Activated CD4-positive, alpha-beta T cell treated with anti-CD3 and anti-CD28 coated beads for 24 hours (primary cell): ENCODE results near the gene TMF1.

ENCODE experiments used
- DNase-seq, 2 donors: peaks; one replicate each; pipeline ENCODE4 v3.0.0-alpha.2; 2020; ENCODE audit warnings: low read depth in 2 of 2

The TMF1 gene

DNA sequence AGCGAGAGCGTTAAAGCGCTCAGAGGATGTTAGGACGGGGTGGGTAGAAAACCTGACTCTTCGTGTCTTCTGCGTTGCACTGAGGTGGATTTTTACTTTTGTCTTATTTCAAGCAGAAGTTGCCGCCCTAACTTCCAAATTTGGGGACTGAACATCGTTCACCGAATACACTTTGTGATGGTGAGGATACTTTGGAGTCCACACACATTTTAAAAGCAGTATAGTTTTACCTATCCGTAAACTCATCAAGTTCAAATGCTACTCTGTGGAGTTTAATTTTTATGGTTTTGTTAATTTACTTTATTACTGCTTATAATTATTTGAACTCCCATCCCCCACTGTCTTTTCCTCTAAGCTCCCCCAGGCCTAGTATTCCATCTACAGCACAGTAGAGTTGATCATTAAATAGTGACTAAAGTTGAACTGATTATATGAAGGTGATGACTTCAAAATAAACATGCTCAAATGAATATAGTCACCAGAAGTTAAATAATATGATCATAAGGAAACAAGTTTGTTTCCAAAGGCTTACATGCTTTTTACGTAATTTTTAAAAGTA lies 38.0 kb downstream of the TMF1 start:
- no peak for DNase-seq

DNA sequence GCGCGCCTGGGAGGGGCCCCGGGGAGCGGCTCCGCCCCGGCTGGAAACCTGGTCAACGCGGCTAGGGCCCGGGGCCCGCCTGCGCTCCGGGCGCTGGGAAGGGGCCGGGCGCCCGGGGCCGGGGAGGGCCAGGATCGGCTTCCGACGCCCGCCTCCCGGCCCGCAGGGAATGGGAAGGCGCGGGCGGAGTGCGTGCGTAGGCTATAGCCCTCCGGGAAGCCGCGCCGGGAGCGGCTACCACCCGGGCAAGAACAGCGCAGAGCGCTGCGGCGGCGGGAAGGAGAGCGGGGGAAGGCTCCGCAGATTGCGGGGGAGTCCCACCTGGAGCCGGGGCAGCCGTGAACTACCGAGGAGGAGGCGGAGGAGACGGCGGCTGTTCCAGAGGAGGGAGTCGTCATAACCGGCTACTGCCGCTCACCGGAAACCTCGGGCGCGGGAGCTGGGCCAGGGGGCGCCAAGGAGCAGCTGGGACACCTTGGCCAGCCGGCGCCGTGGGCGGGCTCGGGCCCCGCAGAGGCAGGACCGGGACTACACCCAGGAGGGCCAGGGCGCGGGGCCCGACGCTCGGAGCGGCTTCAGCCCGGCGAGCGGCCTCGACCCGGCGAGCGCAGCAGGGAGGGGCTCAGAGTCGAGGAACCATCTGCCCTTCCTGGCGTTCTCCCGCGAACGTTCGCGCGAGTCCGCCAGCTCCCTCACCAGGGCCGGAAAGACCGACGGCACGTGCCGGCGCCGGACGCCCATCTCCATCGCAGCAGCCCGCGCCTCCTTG lies 38.7 kb downstream of the TMF1 start, which contains the start of gene EOGT:
EOGT (minus strand) TSS at position 432 of the 769 bp plus-strand sequence. CDS start 3,838 bp downstream, outside the sequence.
- peak; percentile 69 to 79 for DNase-seq

DNA sequence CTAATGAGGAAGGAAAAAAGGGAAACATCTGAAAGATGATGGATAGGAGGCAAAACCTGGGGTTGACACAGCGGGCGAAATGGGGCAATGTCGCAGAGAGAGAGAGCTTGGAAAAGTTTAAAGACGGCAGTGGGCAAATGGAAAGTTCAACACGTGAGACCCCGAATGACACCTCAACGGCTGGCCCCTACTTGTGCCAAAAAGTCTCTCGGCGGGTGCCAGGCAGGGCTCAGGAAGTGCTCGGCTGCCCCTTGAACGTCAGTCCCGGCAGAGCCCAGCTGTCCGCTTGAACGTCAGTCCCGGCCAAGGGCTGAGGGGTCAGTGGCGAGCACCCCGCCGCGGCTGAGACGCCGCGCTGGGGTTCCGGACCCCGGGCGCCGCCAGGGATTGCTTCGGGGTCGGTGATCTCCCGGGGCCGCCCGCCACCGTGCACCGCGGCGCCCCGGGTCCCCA lies 39.3 kb downstream of the TMF1 start:
- peak in 1 of 2 donors; percentile 5 for DNase-seq

DNA sequence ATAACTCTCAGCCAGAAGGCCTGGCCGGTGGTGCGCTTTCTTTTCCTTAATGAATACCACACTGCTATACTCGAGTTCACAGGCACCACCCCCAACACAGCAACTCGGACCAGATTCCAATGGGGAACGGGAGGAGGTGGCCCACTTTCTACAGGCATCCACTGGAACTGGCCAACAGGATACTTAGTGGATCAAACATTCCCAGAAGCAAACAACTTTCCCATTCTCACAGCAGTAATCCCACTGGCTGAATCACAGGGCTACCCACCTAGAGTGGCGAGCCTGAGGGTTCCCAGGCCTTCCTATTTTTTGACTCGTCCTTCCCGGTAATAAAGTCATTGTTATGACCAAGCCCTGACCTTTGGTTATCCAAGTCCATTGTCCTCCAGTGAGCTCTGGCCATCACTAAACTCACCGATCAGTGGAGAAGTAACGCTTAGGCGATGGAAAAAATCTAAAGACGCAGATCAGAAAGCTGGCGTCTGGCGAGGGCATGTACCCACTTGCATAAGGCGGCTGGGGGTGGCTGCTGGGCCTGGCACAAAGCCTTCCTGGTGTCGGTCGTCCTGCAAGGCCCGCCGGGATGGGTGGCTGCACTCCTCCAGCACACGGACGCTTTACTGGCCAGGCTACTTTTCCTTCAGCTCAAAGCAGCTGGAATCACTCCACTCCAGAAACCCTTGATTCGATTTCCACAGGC lies 39.9 kb downstream of the TMF1 start:
- no peak for DNase-seq

DNA sequence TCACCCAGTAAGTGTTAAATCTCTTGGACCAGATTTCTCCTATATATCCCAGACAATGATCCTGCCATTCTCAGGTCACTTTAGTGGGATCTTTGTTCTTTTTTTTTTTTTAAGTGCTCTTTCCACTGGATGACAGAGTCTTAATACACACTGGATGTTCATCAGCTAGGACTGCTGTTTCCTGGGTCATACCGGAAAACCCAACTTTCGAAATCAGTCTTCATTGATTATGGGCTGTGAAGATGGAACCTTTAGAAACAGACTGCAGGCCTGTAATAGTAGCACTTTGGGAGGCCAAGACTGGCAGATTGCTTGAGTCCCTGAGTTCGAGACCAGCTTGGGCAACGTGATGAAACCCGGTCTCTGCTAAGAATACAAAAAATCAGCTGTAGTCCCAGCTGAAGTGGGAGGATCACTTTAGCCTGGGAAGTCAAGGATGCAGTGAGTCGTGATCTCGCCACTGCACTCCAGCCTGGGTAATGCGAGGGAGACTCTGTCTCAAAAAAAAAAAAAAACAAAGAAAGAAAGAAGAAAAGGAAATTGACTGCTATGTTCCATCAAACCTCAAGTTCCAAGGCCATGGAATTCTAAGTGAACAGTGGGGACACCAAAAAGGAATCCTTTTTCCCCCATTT lies 40.9 kb downstream of the TMF1 start:
- DNase-seq: no peak

DNA sequence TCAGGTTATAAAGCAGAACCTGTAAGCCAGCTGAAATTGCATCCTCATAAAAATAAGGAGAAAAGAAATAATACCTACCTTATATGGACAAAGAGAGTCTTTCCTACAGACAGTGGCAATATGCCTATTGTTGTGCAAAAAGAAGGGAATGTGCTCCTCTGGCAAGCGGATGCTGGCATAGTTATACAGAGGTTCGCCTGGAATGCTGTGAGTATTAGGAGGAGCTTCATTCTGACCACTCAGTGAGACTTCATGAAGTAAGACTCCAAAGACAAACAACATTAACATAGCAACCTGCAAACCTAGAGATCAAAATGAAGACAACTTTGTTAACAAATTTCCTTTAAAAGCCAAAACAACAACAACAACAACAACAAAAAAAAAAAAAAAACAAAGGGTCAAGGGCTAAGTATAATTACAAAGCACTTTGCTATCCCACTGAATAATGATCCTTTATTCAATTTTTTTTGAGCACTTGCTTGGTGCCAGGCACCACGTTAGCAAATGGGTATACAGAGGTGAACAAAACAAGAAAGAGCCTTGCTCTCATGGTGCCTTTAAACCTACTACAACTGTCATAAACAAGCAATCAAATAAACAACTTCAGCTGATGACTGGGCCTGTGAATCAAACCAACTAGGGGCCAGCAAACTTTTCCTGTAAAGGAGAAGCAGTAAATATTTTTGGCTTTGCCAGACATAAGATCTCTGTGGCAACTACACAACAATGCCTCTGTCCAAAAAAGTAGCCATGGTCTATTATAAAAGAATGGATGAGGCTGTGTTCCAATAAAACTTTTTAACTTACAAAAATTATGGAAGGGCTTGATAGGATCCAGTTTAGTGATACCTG lies 42.3 kb downstream of the TMF1 start:
- no peak for DNase-seq

DNA sequence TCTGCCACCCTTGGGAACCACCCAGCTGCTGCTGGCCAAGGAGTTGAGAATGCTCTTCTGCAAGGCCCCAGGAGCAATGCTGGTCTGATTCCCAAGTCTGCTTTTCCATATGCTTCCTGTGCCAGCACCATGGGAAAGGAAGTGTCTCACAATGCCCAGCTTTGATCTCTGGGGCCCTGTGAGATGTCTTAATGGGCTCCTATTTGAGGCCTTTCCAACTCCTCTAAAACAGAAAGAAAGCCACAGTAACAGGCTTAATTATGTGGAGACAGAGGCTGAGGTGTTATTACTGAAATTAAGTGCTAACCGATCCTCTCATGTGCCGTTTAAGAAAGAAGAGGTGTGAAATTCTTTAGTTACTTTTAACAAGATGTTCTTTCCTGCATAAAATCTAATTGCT lies 43.2 kb downstream of the TMF1 start:
- DNase-seq: no peak

DNA sequence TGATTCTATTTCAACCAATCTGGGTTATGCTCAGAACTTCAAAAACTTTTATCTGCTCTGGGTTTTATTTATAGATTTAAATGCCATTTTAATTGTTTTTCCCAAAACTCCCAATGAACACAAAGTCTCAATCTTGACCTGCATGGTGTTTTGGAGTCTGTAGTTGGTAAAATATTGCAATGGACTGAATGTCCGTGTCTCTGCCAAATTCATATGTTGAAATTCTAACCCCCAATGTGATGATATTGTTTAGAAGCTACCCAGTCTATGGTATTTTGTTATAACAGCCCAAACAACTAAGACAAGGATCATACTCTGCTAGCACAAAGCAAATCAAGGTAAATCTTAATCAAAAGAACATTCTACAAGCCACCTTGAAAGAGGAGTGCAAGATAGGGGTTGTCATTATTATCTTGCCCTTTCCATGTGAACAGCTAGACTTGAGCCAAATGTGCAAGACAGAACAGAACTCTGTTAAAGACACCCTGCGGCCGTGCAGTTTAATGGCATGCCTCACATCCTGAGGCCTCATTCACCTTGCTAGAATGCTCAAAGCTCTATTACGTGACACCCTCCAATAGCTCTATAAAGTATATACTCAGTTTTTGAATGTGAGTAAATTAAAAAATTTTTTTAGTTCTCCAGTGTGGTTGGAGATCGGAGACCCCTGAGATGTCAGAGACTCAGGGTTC lies 46.2 kb downstream of the TMF1 start:
- DNase-seq: no peak

DNA sequence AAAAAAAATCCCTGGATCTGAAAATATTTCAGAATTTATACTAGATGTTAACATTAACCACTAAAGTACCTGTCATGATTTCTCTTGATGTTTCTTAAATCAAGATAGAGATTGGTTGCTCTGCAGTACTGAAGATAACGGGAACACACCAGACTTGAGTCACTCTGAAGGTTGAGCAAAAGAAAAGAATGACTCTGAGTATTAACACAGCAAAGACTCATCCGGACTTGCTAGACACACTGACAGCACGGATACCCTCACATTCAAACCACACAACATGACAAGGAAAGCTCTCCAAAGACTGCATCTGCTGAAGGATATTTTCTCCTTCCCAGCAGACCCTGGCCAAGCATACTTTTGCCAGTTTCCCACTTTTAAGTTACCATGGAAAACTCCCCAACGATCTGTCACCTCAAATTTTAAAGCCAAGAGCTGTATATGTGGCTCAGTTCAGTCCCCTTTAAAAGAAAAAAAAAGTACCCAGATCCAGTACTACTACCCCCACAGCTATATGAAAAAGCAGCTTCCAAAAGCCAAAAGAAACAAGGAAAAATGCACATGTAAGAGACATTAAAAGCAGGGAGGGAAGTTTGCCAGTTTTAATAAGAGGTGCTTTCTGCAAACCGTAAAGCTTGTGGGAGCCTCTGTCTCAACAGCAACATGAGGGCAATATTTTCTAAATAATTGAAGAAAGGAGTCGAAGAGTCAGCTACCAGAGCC lies 46.9 kb downstream of the TMF1 start:
- DNase-seq: no peak

DNA sequence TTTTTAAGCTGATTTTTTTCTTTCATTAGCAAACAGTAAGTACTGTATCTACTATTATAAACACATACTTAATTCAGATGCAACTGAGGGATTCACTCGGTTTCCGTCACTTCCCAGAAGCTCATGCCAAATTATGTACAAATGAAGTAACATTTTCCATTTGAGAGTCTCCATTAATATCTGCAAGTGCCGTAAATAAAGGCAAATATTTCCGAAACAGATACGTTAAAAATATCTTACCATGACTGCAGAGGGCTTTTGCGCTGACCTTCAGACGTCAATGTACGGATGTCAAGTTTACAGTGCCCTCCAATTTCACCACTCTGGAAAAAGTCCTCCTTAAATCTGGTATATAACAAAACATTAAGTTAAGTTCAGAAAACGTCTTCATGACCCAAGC lies 48.0 kb downstream of the TMF1 start:
- no peak for DNase-seq

DNA sequence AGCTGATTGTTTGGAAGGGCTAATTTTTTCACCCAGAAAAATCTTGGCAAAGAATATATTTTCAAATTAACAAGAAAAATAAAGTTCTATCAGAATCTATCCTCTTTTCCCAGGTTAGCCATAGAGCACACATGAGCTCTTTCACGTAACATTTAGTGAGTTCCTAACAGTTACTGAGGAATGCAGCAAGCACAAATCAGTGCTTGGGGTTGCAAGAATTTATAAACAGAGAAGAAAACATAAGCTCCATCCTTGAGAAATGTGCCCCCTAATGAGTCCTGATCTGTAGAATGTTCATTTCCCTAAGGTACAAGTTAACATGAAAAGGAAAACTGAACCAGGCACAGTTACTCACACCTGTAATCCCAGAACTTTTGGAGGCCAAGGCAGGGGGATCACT lies 52.5 kb downstream of the TMF1 start:
- no peak for DNase-seq

DNA sequence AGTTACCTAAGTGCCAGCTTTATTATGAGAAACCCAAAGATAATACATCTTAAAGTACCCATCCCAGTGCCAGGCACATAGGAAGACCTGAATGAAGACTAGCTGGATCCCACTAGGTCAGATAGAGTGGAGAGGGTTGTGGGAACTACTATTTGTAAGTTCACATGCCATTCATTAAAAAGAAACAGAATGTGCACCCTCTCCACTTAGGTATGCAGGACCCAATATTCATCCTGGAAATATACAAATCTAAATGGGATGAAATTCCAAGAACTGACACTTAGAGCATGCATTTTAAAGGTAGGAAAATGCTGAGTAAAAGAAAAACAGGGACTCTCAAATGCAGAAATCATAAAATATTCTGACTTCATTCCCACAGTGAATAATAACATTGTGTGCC lies 53.0 kb downstream of the TMF1 start:
- DNase-seq: no peak

DNA sequence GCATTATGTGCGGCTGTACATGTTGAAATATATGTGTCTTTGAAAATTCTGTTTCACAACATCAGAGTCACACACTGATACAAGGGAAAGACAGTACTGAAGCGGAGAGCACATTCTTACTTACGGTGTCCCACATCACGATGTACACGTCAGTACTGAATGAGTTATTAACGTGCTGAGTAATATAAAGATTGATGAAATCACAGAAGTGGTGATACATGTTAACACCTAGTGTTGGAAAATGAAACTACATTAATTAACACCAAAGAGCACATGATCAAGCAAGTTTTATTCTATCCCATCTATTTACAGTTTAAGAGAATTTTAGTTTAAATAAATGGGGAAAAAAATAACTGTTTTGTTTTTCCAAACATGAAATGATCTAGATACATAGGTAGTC lies 54.2 kb downstream of the TMF1 start:
- no peak for DNase-seq

DNA sequence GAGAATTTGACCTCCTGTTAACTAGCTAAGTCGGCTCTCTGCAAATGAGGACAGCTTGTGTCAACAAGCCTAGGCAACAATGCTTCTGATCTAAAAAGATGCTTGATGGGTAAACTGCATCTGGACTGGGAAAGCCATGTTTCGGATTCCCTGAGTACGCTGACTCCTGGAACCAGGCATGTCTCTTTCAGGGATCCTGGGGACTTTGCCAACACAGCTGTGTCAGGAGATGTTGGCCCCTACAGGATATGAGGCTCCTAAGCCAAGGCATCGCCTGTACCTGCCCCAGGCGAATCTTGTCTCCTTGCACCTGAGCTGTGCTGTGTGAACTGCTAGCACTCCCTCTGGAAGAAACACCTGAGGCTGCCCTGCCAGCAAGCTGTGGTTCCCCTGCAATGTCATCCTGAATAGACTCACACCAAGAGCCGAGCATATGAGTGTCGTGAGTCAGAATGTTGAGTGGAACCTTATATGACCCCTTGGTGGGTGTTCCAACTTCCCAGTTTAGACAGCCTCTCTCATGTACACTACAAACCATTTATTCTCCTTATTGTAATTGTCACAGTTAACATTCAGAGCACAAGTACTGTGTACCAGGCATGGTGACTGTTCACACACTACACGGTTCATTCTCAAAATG lies 55.7 kb downstream of the TMF1 start:
- DNase-seq: no peak

DNA sequence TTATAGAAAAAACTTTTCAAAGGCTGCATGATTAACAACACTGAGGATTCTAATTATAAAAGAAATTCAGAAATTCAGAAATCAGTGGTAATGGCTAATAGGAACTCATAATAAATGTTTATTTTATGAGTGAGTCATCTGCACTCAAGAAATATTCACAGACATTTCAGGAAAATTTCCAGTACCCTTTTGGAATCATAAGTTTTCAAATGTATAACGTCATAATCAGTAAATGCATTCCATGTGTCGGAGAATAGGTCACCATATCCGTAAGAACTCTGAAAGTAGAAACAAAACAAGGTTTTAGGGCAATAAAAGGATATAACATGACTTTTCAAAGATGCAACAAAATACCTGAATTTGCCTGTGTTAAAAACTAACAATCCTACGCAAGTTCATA lies 63.4 kb downstream of the TMF1 start:
- no peak for DNase-seq

DNA sequence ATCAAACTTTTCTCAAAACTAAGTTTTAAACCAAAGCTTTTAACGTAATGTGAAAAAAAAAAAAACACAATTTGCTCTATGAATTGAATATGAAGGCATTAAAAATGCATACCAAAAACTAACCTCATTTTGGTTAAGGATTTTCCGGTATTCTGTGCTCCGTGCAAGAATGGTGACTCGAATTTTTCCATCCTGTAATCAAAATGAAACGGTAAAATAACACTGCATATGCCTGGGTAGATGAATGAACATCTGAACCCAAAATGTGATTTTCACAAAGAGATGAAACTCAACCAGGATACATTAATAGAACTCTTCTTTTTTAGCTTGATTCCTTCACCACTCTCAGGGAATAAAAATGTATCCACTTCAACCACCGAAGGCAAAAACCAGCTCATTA lies 64.8 kb downstream of the TMF1 start:
- no peak for DNase-seq

DNA sequence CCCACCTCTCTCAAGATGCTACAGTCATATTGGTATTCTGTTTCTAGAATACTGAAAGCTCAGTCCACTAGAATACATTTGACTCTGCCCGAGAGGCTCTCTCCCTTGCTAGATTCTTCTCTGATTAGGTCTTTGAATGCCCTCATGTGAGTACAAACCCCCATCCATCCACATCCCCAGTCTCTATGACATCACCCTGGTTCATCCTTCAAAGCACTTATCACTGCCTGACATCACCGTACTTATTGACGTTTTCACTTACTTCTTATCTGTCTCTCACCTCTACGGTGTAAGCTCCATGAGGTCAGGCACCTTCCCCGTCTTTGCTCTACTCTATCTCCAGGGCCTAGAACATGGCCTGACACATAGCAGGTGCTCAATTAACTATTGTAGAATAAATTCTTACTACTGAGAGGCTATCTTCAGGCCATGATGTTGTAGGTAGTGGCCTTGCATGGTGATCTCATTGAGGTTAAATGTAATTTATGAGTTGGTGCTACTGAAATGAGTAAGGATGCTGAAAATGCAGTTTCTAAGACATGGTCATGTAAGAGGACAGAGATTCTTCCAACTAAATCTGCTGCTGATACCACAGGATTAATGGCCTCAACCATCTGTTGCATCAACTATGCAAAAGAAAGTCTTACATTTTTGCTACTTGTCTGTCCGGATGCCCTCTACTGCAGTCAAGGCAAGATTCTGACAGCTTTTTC lies 65.5 kb downstream of the TMF1 start:
- DNase-seq: no peak

DNA sequence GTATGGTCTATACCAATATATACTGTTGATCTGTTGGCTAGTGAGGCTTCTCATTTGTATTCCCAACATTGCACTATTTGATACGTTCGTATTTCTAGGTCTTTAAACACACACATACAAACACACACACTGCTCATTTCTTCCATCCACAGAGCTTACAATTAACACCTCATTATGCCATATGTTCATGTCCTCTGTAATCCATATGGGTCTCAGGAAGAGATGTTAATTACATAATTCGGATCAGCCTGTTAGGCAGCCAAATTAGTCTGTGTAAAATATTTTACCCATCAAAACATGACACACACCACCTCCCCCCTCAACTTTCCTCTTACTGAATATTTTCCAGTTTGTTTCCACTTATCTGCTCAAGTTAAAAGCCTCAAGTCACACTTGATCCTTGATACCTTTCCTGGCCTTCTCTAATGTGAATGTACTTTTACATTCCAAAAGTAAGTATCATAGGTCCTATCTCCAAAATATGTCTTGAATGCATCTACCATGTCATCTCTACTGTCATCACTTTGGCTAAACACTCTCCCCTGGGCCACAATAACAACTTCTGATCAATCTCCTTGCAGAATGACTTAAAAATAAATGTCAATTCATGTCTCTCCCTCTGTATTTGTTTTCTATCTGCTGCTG lies 66.9 kb downstream of the TMF1 start:
- no peak for DNase-seq
